ENCODE measurements around the gene CFAP20DC.

GRCh38 chr3:58837141-58837843, 212.5 kb downstream of the CFAP20DC start:
- no peak for TF ChIP-seq CTCF (IDR thresholded peaks at IDR 0.05 in 2 of 3, conservative IDR thresholded peaks at IDR 0.05 in 1 of 3; ENCODE audit: borderline replicate concordance in 1 of 3, insufficient read depth in 1 of 3, low read depth in 2 of 3, low read length in 2 of 3)
- no peak for TF ChIP-seq EZH2phosphoT487 (IDR thresholded peaks at IDR 0.05; ENCODE audit: borderline replicate concordance)
- no peak for TF ChIP-seq POLR2A (IDR thresholded peaks at IDR 0.05; ENCODE audit: borderline replicate concordance, extremely low read depth, insufficient read depth, insufficient read length)

Measured in HCT116 (cell line).